WERI-Rb-1 (cell line): Measurements from ENCODE around the gene ADCYAP1R1.

Source experiments
- DNase-seq: peaks from one replicate; pipeline ENCODE4 v3.0.0-alpha.2; 2020
- H3K27ac ChIP-seq: fragments of 250-450 bp; sonication (Bioruptor Pico); 2 replicates; pipeline ENCODE4 v1.5.1; 2020; ENCODE audit warnings: mild to moderate bottlenecking, moderate library complexity
- H3K27me3 ChIP-seq: fragments of 250-450 bp; sonication (Bioruptor Pico); 2 replicates; pipeline ENCODE4 v1.5.1; 2021; ENCODE audit warnings: mild to moderate bottlenecking, low read depth, moderate library complexity; ENCODE audit not compliant: insufficient read depth, severe bottlenecking
- H3K36me3 ChIP-seq: fragments of 250-450 bp; sonication (Bioruptor Pico); 2 replicates; pipeline ENCODE4 v1.5.1; 2020; ENCODE audit warnings: mild to moderate bottlenecking, moderate library complexity
- H3K4me3 ChIP-seq: 2 replicates; pipeline ENCODE4 v1.5.1; 2011; ENCODE audit warnings: low read depth, mild to moderate bottlenecking, control low read depth, low read length
- H3K9me3 ChIP-seq: fragments of 250-450 bp; sonication (Bioruptor Pico); 2 replicates; pipeline ENCODE4 v1.5.1; 2021; ENCODE audit warnings: mild to moderate bottlenecking, moderate library complexity; ENCODE audit not compliant: severe bottlenecking
- CTCF ChIP-seq: IDR thresholded peaks from 2 replicates; pipeline ENCODE4 v1.5.1; 2011; ENCODE audit warnings: low read depth, mild to moderate bottlenecking, control low read depth, inconsistent platforms, low read length

The ADCYAP1R1 gene

GRCh38 chr7:31094271-31094670 lies 42.2 kb downstream of the ADCYAP1R1 start:
- Histone ChIP-seq H3K27me3 (no peaks in the 10 kb centered on the region), H3K27ac (no peak overlapping the region), H3K36me3 (no peaks in the 10 kb centered on the region), H3K4me3 (no peak overlapping the region), H3K9me3 (no peaks in the 10 kb centered on the region)
- DNase-seq, result no peak
- no peak for TF ChIP-seq CTCF

- H3K4me3 ChIP-seq, result no peak overlapping the region
- no peaks in the 10 kb centered on the region for H3K36me3 ChIP-seq
- no peak for DNase-seq
- H3K9me3 ChIP-seq, result no peaks in the 10 kb centered on the region
- TF ChIP-seq CTCF, result no peak
- H3K27me3 ChIP-seq, result no peaks in the 10 kb centered on the region
- H3K27ac ChIP-seq, result no peak overlapping the region
Measured at GRCh38 chr7:31095286-31096197, 43.4 kb downstream of the ADCYAP1R1 start.

GRCh38 chr7:31096198-31096876 lies 44.2 kb downstream of the ADCYAP1R1 start:
- H3K27ac ChIP-seq, result no peak overlapping the region
- no peaks in the 10 kb centered on the region for H3K9me3 ChIP-seq
- H3K4me3 ChIP-seq, result no peak overlapping the region
- no peaks in the 10 kb centered on the region for H3K36me3 ChIP-seq
- DNase-seq, result no peak
- H3K27me3 ChIP-seq, result no peaks in the 10 kb centered on the region
- no peak for TF ChIP-seq CTCF

- no peaks in the 10 kb centered on the region for H3K27me3 ChIP-seq
- H3K27ac ChIP-seq, result no peak overlapping the region
- no peak overlapping the region for H3K4me3 ChIP-seq
- H3K9me3 ChIP-seq, result no peaks in the 10 kb centered on the region
- DNase-seq, result no peak
- H3K36me3 ChIP-seq, result no peaks in the 10 kb centered on the region
- TF ChIP-seq CTCF, result no peak
Measured at GRCh38 chr7:31096877-31097258, 44.8 kb downstream of the ADCYAP1R1 start.

GRCh38 chr7:31098642-31099360 lies 46.7 kb downstream of the ADCYAP1R1 start:
- Histone ChIP-seq H3K27me3 (no peaks in the 10 kb centered on the region), H3K4me3 (no peak overlapping the region), H3K9me3 (no peaks in the 10 kb centered on the region), H3K36me3 (no peaks in the 10 kb centered on the region), H3K27ac (no peak overlapping the region)
- no peak for DNase-seq
- no peak for TF ChIP-seq CTCF
